Testis (tissue), 2 donors: ENCODE measurements around the gene ALK.

Experiments
- CTCF ChIP-seq, 3 experiments: fragments of 450-650 bp in 2 of 3; fragments of 200-600 bp in 1 of 3; sonication (generic) in 1 of 3; IDR thresholded peaks; one replicate each; pipeline ENCODE4 v1.5.1; 2016 to 2019; ENCODE audit warnings: antibody characterized with exemption in 3 of 3, mild to moderate bottlenecking in 2 of 3, moderate library complexity in 1 of 3
- POLR2A ChIP-seq: fragments of 450-650 bp; IDR thresholded peaks from one replicate; pipeline ENCODE4 v1.6.1; 2017; ENCODE audit warnings: antibody characterized with exemption, mild to moderate bottlenecking, moderate library complexity

GRCh38 chr2:29811378-29811777 is 110.0 kb downstream of the ALK start:
- no peak for TF ChIP-seq POLR2A
- TF ChIP-seq CTCF (IDR thresholded peaks at IDR 0.05): no peak
